Endodermal cell (in vitro differentiated cells): ENCODE results near the gene PXN. TPM values are rescaled to one million over a fixed set of nuclear protein-coding genes. Genes with fewer than 3 reads are reported as not detected.

Experiments
- DNase-seq: peaks from one replicate; pipeline ENCODE4 v3.0.0-alpha.2; 2017
- H3K27ac ChIP-seq: 2 replicates; pipeline ENCODE4 v1.5.1; 2013; ENCODE audit warnings: mild to moderate bottlenecking, low read depth, low read length, moderate library complexity
- H3K27me3 ChIP-seq: 2 replicates; pipeline ENCODE4 v1.6.1; 2013; ENCODE audit warnings: mild to moderate bottlenecking, low read length, moderate library complexity; ENCODE audit not compliant: insufficient read depth, control insufficient read depth, poor library complexity, severe bottlenecking
- H3K36me3 ChIP-seq: 2 replicates; pipeline ENCODE4 v1.7.0; 2013; ENCODE audit warnings: mild to moderate bottlenecking, low read length, moderate library complexity; ENCODE audit not compliant: control insufficient read depth, insufficient read depth
- H3K4me1 ChIP-seq: one replicate; pipeline ENCODE4 v1.7.0; 2013; ENCODE audit warnings: low read length; ENCODE audit not compliant: control insufficient read depth, insufficient read depth
- H3K4me3 ChIP-seq: 2 replicates; pipeline ENCODE4 v1.5.1; 2013; ENCODE audit warnings: mild to moderate bottlenecking, low read length, moderate library complexity
- H3K9ac ChIP-seq: 2 replicates; pipeline ENCODE4 v1.6.1; 2013; ENCODE audit warnings: mild to moderate bottlenecking, low read length, moderate library complexity; ENCODE audit not compliant: poor library complexity, severe bottlenecking; ENCODE audit errors: extremely low read depth
- H3K9me3 ChIP-seq: 2 replicates; pipeline ENCODE4 v1.6.1; 2013; ENCODE audit warnings: mild to moderate bottlenecking, low read length, moderate library complexity; ENCODE audit not compliant: control insufficient read depth
- H3K27ac Mint-ChIP-seq: 2 replicates; pipeline ENCODE4 v1.8.0; 2020; ENCODE audit warnings: mixed read lengths
- H3K27me3 Mint-ChIP-seq: 2 replicates; pipeline ENCODE4 v1.8.0; 2021; ENCODE audit warnings: mild to moderate bottlenecking, mixed read lengths; ENCODE audit not compliant: insufficient read depth
- H3K36me3 Mint-ChIP-seq: 2 replicates; pipeline ENCODE4 v1.8.0; 2020; ENCODE audit warnings: low read depth, mixed read lengths
- H3K4me1 Mint-ChIP-seq: 2 replicates; pipeline ENCODE4 v1.8.0; 2020; ENCODE audit warnings: mixed read lengths
- H3K4me3 Mint-ChIP-seq: 2 replicates; pipeline ENCODE4 v1.8.0; 2020; ENCODE audit warnings: mild to moderate bottlenecking, moderate library complexity, mixed read lengths
- H3K9me3 Mint-ChIP-seq: 2 replicates; pipeline ENCODE4 v1.8.0; 2020; ENCODE audit warnings: mild to moderate bottlenecking, mixed read lengths
- CTCF ChIP-seq: fragments of 200-600 bp; sonication (generic); conservative IDR thresholded peaks from 2 replicates; pipeline ENCODE4 v1.5.0; 2021; ENCODE audit warnings: antibody characterized with exemption, mild to moderate bottlenecking
- WGBS, 2 experiments: methylation state at CpG; one replicate each; pipeline versions ENCODE4 v1.1.5 to v1.1.7; 2013; ENCODE audit warnings: missing lambda C conversion rate in 2 of 2, mixed read lengths in 1 of 2; ENCODE audit not compliant: insufficient coverage in 1 of 2, insufficient read length in 1 of 2; 5-methylcytosine and 5-hydroxymethylcytosine counted together
- total RNA-seq, 2 donors: library from RNA; stranded (reverse); fragmentation: NEBNext Ultra II Directional in 1 of 2; extraction: Animal tissue kit (Norgen Biotek cat#: 25700) in 1 of 2; gene quantifications; 2 replicates in 1 of 2; 3 replicates in 1 of 2; pipeline ENCODE4 v1.2.1, GENCODE V29; 2021

PXN gene
- total RNA-seq, 2 donors from 2014 or later = 58.4 to 92.7 TPM

- H3K27ac Mint-ChIP-seq = no peak overlapping the region
- Histone ChIP-seq H3K4me3 (no peak overlapping the region), H3K27me3 (no peaks in the 10 kb centered on the region), H3K9me3 (no peaks in the 10 kb centered on the region), H3K27ac (no peak overlapping the region), H3K9ac (no peak overlapping the region), H3K36me3 (no peaks in the 10 kb centered on the region), H3K4me1 (no peaks in the 10 kb centered on the region)
- H3K9me3 Mint-ChIP-seq = peaks cover 10% of the 10 kb centered on the region
- no peak for TF ChIP-seq CTCF
- H3K36me3 Mint-ChIP-seq = peaks cover under 1% of the 10 kb centered on the region
- H3K4me3 Mint-ChIP-seq = no peak overlapping the region
- DNase-seq = no peak
- H3K4me1 Mint-ChIP-seq = peaks cover 3% of the 10 kb centered on the region
- peaks cover 2% of the 10 kb centered on the region for H3K27me3 Mint-ChIP-seq
- WGBS, 2 experiments = 92% methylated on average over 3 of the region's 3 CpGs
These were observed 18.9 kb upstream of the PXN start for GRCh38 chr12:120284381-120284780.

GRCh38 chr12:120283318-120283717 is 17.8 kb upstream of the PXN start:
- H3K27ac Mint-ChIP-seq = no peak overlapping the region
- peak; percentile 81 for DNase-seq
- no peaks in the 10 kb centered on the region for H3K27me3 ChIP-seq
- peaks cover 18% of the 10 kb centered on the region for H3K9me3 Mint-ChIP-seq
- peaks cover 4% of the 10 kb centered on the region for H3K36me3 Mint-ChIP-seq
- H3K4me1 Mint-ChIP-seq = peaks cover 3% of the 10 kb centered on the region
- no peak overlapping the region for H3K27ac ChIP-seq
- no peaks in the 10 kb centered on the region for H3K36me3 ChIP-seq
- H3K4me1 ChIP-seq = no peaks in the 10 kb centered on the region
- no peak for TF ChIP-seq CTCF
- H3K9ac ChIP-seq = no peak overlapping the region
- WGBS, 2 experiments = 86 to 92% methylated on average over 5 to 7 of the region's 7 CpGs
- no peak overlapping the region for H3K4me3 Mint-ChIP-seq
- no peaks in the 10 kb centered on the region for H3K9me3 ChIP-seq
- H3K4me3 ChIP-seq = no peak overlapping the region
- peaks cover 2% of the 10 kb centered on the region for H3K27me3 Mint-ChIP-seq

GRCh38 chr12:120278137-120279069 is 12.9 kb upstream of the PXN start:
- Histone ChIP-seq H3K9me3 (no peaks in the 10 kb centered on the region), H3K36me3 (no peaks in the 10 kb centered on the region), H3K4me3 (no peak overlapping the region), H3K4me1 (no peaks in the 10 kb centered on the region), H3K27ac (no peak overlapping the region), H3K9ac (no peak overlapping the region), H3K27me3 (no peaks in the 10 kb centered on the region)
- no peak for DNase-seq
- Mint-ChIP-seq H3K9me3 (peaks cover 25% of the 10 kb centered on the region), H3K4me3 (no peak overlapping the region), H3K4me1 (no peaks in the 10 kb centered on the region), H3K27me3 (no peaks in the 10 kb centered on the region), H3K36me3 (peaks cover 4% of the 10 kb centered on the region), H3K27ac (no peak overlapping the region)
- 96 to 97% methylated on average over 14 to 54 of the region's 57 CpGs for WGBS, 2 experiments
- no peak for TF ChIP-seq CTCF
